WI38 (cell line): ENCODE data around the gene CDC42SE2.

ENCODE experiments used
- H3K4me3 ChIP-seq: 2 replicates; pipeline ENCODE4 v1.5.1; 2011; ENCODE audit warnings: low read depth, mild to moderate bottlenecking, control low read depth, low read length
- TF ChIP-seq, protein P1 (sequence below): IDR thresholded peaks from 2 replicates; pipeline ENCODE4 v1.5.1; 2012; ENCODE audit warnings: low read depth, mild to moderate bottlenecking, control low read depth, low read length

Gene CDC42SE2

DNA sequence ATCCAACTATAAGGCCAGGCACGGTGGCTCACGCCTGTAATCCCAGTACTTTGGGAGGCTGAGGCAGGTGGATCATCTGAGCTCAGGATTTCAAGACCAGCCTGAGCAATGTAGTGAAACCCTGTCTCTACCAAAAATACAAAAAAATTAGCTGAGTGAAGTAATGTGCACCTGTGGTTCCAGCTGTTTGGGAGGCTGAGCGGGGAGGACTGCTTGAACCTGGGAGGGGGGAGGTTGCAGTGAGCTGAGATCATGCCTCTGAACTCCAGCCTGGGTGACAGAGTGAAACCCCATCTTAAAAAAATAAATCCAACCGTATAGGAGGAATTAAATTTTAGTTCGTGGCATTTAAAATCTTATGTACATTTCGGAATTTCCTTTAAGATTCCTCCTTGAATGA lies 123.4 kb downstream of the CDC42SE2 start:
- no peak overlapping the region for H3K4me3 ChIP-seq
- TF ChIP-seq, protein P1, sequence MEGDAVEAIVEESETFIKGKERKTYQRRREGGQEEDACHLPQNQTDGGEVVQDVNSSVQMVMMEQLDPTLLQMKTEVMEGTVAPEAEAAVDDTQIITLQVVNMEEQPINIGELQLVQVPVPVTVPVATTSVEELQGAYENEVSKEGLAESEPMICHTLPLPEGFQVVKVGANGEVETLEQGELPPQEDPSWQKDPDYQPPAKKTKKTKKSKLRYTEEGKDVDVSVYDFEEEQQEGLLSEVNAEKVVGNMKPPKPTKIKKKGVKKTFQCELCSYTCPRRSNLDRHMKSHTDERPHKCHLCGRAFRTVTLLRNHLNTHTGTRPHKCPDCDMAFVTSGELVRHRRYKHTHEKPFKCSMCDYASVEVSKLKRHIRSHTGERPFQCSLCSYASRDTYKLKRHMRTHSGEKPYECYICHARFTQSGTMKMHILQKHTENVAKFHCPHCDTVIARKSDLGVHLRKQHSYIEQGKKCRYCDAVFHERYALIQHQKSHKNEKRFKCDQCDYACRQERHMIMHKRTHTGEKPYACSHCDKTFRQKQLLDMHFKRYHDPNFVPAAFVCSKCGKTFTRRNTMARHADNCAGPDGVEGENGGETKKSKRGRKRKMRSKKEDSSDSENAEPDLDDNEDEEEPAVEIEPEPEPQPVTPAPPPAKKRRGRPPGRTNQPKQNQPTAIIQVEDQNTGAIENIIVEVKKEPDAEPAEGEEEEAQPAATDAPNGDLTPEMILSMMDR, result no peak

DNA sequence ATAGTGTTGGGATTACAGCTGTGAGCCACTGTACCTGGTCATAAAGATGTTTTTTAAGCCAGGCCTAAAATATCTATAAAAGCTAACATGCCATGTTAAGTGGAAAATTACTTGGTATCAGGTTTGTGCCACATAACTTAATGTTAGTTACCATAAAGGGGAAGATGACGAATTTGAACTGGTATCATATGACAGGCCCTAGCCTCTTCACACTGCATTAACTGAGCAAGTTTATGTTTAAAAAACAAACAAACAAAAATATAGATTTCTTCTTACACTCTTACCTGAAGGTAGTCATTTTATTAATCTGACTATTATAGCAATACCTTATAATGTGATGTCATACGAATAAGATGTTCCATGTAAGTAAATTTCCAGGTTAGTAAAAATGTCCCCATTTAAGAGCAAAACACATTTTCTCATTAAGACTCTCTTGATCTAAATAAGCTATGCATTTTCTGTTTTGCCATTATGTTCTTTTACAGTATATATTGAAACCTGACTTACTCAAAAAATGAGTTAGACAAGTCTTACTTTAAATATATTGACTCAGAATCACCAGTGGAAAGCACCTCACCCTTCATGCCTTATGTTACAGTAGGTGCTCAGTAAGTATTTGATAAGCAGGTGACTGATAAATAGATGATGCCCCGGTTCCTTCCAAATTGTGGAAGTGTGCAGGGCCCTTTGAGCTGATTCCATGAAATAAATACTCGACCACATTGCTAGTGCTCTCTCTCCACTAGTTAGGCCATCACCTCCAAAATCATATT lies 125.4 kb downstream of the CDC42SE2 start:
- TF ChIP-seq, protein P1, result no peak
- no peak overlapping the region for H3K4me3 ChIP-seq

DNA sequence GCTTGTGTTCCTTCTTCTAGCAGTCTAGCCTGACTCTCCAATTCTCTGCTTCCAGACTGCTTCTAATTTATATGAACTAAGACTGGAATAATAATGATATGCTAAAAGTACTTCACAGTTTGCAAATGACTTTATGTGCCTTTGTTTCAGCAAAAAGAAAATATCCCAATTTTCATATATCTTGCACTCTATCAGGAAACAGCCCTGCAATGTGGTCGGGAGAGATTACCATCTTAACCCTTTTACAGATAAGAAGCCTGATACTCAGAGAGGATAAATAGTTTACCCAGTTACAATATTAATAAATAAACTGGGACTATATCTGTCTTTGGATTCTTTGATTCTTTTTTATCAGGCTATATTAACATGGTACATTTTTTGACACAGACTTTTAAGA lies 126.0 kb downstream of the CDC42SE2 start:
- TF ChIP-seq, protein P1, result no peak
- H3K4me3 ChIP-seq, result no peak overlapping the region

DNA sequence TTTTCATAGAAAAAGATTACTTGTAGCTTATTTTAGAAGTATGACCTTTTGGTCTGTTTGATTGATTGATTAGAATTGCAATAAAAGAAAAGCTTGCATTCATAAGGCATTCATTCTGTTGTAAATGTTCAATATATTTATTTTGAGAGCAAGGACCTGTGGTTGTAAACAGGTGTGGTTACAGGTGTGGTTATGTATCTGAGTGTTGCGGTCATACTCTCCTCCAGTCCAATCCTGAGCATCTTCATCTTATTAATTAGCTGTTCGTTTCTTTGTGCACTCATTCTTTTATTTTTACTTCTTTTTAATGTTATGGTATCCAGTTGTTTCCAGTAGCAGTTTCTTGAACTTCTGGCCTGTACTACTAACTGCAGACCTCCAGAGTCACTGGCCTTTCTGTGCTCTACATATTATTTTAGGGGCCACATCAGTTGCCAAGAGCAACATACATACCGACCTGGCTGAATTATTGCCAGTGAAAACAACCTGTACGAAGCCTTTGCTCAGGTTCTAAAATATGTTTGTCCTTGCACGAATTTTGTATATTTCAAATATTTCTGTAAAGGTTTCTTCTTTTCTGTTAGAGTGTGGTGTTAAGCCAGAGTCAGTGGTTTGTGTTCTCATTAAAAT lies 128.7 kb downstream of the CDC42SE2 start:
- no peak overlapping the region for H3K4me3 ChIP-seq
- TF ChIP-seq, protein P1, result no peak

DNA sequence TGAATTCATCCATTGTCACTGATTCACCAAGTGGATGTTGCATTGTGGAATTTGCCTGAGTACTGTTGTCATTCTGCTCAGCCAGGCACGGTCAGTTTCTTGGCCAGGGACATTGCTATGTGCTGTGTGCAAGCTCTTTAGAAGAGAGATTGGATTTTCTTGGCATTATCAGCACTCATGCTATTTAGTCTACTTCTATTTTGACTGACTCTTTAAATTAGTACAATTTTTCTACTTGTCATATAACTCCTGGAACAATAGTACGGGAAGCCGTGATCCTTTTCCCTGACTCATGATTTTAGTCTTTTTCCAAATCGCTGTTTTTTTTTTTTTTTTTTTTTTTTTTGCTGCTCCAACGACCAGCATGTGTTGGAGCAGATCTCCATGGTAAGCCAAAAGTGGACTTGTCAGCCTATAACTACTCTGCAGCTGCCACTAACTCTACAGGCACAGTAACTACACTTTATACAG lies 129.7 kb downstream of the CDC42SE2 start:
- TF ChIP-seq, protein P1, result no peak
- H3K4me3 ChIP-seq, result no peak overlapping the region

DNA sequence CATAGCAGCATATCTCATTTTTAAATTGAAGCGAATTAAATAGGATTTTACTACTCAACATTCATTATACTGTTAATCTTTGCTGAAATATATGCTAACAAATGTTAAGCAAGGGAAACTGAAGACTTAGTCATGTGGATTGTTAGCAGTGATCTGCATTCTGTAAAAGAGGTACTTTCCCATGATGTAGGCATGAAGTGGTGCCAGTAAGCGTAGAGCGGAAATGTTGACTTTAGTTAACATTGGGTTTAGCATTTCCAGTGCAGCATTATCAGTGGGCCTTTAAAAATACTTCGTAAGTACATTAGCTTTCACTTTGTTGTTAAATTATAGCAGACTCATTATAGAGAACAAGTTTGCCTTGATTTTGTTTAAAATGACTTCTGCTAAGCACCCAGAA lies 130.3 kb downstream of the CDC42SE2 start:
- TF ChIP-seq, protein P1, result no peak
- H3K4me3 ChIP-seq, result no peak overlapping the region

DNA sequence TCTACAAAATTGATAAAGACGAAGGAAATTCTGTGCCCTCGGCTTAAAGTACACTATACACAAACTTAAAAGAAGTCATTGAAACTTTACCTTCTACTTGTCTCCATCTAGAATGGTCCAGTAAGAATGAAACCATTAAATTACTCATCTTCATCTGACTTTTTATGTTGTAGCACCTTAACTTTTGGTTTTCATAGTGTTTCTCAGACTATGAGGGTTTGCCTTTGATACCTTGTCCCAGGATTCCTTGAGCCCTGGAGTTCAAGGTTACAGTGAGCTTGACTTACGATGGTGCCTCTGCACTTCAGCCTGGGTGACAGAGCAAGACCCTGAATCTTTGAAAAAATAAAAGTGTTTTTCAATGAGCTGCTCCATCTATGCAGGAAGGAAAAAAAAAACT lies 132.2 kb downstream of the CDC42SE2 start:
- H3K4me3 ChIP-seq, result no peak overlapping the region
- TF ChIP-seq, protein P1, result no peak
